HG03097 (cell line): ENCODE results near the gene CCSAP.
A peak's percentile ranks its signal among the peaks of the same experiment; 100 is the strongest.
"Not testable (repeated sequence)": the region's sequence is repeated elsewhere in the genome, so short reads cannot be mapped to it uniquely, and the experiment has no call there.

ENCODE experiments used
- ATAC-seq: cut with Tn5 transposase; IDR thresholded peaks from one replicate; pipeline ENCODE4 v1.9.1; 2021; ENCODE audit not compliant: unreplicated experiment, low FRiP score

CCSAP gene

DNA sequence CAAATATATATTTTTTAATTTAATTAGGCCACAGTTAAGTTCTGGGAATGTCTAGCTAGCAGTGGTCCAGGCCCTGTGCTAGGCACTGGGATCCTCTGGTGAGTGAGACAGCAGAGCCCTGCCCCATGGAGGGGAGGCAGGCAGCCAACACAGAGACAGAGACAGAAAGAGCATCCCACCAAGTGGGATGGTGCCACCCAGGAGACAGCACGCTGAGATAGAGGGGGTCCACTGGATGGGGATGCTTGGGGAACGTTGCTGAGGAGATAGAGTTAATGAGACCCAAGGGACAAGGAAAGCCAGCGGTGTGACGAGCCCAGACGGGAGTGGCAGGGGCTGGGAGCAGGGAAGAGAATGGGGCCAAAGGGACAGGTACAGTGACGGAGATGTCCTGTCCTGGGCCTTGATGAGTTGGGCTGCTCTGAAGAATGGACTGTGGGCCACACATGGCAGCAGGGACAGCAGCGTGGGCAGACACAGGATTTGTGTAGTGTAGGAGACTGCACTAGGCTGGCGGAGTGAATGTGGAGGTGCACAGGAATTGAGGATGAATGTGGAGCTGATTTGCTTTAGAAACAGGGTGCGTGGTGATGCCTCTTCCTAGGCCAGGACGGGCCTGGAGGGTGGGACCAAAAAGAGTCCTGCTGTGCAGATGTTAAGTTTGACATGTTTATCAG lies 49.2 kb downstream of the CCSAP start:
- ATAC-seq: no peak

DNA sequence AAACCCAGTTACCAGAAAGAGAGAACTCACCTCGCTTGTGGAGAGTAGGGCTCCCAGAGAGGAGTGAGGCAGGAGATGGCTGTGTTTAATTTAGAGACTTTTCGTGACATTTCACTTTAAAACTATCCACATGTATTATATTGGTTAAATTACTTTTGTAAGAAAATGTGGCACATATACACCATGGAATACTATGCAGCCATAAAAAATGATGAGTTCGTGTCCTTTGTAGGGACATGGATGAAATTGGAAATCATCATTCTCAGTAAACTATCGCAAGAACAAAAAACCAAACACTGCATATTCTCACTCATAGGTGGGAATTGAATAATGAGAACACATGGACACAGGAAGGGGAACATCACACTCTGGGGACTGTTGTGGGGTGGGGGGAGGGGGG lies 51.2 kb downstream of the CCSAP start:
- ATAC-seq: not testable (repeated sequence)

DNA sequence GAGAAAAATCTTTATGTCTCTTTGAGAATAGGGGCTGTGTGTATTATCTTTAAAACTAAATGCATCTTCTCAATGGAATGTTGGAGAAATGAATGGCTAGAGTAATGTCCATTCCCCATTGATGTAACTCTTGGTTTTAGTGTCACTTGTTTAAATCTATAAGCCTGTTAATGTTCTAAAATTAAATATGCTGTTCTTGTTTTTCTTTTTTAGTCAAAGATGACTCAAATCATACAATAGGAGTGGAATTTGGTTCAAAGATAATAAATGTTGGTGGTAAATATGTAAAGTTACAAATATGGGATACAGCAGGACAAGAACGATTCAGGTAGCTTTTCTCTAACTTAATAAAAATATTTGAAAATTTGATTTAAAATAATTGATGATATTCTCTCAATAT lies 54.3 kb downstream of the CCSAP start:
- ATAC-seq: no peak

DNA sequence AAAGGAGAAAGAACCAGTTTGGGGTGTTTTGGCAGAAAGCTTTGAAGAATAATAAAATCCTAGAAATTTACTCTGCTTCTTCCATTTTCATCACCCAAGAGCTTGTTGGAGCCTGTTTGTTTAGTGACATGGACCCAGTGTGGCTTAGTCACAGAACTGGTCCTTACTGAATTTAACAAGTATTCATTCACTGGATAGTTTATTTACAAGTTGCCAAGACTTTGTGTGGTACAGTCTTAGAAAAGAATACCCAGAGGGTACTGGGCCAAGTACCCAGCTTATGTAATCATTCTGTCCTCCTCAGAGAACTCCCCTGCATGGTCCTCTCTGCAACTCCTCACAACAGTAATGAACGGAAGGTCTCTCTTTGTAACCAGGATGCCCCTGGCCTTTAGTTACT lies 55.6 kb downstream of the CCSAP start:
- no peak for ATAC-seq

DNA sequence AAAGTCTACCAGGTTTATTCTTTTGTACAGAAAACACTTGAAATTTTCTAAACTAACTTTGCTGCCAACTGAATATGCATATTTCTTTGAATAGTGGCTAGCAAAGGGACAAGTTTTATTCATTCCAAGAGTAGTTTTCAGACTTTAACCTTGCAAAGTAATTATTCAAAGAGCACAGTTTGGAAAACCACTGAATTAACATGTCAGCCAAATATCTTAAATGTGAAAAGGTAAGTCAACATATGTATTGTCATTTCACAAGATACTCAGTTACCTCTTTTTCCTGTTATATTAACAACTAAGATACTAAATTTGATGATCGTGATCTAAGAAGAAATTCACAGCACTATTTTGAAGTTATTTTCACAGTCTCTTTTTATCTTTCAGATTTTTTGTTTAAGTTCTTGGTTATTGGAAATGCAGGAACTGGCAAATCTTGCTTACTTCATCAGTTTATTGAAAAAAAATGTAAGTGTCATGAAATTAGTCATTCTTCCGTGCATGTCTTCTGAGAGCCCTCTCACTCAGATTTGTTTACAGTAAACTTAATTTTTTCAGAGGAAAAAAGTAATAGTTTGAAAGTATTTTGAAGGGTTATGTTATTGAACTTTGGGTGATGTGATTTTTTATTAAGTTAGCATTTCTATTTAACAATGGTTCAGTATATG lies 56.6 kb downstream of the CCSAP start:
- ATAC-seq: no peak

DNA sequence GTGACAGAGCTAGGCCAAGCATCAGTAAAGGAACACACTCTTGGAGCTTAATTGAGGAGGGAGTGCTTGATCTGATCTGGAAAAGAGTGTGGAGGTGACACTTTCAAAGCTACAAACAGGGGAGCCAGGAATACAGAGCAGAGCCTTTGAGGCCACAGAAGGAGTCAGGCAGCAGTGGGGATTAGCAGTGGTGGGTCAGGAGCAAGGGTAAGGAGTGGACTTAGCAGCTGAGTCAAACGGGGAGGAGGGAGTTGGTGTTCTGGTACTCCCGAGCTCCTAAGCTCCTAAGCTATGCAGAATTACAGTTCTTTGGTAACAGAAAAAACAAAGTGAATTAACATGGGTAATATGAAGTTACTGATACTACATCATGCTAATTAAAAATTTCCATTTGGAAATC lies 57.4 kb downstream of the CCSAP start:
- ATAC-seq: no peak

DNA sequence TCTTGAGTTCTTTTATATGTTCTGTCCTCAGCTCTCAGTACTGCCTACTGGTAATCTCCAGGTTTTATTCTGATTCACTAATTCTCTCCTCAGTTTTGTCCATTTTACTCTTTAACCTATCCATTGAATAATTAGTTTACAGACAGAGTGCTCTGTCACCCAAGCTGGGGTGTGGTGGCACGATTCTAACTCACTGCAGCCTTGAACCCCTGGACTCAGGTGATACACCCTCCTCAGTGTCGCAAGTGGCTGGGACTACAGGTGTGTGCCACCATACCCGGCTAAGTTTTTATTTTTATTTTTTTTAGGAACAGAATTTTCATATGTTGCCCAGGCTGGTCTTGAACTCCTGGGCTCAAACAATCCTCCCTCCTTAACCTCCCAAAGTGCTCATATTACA lies 58.0 kb downstream of the CCSAP start:
- no peak for ATAC-seq

DNA sequence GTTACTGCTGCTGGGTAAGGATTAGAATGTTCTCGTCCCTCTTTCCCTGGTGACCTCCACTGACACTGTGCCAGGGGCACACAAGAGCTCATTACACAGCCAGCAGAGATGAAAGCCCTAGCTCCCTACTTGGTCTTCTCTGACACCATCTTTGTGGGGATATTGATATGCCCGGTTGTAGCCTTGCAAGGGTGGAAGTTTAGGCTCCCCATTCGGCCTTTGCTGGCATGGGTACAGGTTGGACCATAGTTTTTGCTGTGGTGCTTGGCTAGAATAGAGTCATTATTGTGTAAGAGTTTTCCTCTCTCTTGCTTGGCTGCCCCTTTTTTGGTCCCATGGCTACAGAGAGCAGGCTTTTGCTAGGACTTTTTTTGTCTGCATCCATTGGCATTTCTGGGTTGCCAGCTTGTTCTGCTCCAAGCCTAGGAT lies 59.6 kb downstream of the CCSAP start:
- no peak for ATAC-seq

DNA sequence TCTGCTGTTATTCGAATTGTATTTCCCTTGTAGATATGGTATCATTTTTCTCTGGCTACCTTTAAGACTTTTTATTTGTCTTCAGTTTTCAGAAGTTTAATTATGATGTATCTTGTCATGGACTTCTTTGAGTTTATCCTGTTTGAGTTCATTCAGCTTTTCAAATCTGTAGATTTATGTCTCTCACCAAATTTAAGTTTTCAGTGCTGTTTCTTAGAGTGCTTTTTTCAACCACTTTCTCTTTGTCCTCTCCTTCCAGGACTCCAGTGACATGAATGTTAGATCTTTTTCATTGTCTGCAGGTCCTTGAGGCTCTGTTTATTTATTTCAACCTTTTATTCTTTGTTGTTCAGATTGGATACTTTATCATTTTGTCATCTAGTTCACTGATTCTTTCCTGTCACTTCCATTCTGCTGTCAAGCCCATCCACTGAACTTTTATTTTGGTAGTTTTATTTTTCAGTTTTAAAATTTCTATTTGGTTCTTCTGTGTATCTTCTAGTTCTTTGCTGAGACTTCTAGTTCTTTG lies 60.5 kb downstream of the CCSAP start:
- no peak for ATAC-seq

DNA sequence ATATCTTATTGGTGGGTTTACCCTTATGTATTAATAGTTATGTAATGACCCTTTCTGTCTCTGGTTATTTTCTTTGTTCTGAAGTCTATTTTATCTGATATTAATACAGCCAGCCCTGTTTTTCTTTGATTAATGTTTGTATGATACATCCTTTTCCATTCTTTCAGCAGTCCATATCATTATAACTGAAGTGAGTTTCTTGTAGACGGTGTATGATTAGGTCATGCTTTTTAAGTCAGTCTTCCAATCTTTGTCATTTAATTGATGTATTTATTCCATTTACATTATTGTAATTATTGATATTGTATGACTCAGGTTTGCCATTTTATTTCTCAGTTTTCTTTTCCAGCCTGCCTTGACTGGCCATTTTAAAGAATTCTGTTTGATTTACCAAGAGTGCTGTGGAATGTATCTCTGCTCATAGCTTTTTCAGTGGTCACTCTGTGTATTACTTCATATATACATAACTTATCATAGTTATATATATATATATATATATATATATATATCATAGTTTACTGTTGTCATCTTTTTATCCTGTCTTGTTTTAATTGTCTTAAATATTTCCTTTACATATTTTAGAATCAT lies 61.4 kb downstream of the CCSAP start:
- no peak for ATAC-seq

DNA sequence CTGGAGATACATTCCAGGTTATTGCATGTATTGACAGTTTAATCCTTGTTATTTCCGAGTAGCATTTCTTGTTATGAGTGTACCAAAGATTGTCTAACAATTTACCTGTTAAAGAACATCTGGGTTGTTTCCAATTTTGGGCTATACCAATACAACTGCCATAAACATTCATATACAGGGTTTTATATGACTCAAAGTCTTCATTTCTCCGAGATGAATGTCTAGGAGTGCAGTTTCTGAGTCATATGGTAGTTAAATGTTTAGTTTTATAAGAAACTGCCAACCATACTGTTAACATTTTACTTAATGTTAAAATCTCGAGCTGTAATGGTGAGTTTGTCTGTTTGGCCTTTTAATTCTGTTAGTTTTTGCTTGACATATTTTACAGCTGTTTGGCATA lies 61.9 kb downstream of the CCSAP start:
- no peak for ATAC-seq

DNA sequence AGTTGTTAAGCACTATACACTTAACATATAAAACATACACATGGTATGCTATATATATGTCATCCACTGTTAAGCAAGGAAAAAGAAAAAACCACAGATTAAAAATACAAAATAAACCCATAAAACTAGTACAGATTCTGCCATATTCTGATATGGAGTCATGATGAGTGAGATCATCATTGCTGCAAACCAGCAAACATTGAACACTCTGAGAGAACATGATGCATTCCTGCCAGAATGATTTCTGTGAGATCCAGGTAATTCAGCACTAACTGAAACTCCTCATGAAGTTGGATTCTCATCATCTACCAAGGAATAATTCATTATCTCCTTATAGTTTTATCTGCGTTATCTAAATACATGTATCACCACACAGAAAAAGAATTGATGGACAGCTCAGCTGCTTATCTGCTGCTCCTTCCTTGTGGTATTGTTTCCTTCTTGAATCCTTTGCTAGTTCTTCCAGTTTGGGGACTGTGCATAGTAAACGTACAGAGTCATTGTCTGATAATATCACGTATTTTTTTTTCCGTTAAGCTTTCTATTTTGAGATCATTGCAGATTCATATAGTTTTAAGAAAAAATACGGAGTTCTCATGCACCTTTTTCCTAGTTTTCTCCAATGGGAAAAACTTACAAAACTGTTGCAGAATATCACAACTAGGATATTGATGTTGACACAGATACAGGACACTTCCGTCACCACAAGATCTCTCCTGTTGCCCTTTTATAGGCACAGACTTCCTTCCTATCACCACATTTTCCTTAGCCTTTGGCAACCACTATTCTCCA lies 62.6 kb downstream of the CCSAP start:
- ATAC-seq: no peak

DNA sequence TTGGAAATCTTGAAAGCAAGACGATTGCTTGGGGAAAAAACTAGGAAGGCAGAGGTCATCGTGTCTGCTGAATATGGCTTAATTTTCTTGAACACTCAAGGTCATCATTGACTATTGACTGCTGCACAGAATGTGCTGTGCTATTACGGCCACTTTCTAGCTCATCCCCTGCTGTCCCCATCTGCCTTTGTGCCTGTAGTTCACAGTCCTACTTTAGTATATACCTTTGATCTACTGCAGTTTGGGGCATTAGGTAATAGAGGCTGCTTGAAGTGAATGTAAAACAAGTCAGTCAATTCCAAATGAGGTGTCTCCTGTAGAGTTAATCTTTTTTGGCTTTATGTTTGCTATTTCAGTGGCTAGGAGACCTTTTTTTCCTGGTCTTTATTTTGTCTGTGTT lies 63.6 kb downstream of the CCSAP start:
- no peak for ATAC-seq

DNA sequence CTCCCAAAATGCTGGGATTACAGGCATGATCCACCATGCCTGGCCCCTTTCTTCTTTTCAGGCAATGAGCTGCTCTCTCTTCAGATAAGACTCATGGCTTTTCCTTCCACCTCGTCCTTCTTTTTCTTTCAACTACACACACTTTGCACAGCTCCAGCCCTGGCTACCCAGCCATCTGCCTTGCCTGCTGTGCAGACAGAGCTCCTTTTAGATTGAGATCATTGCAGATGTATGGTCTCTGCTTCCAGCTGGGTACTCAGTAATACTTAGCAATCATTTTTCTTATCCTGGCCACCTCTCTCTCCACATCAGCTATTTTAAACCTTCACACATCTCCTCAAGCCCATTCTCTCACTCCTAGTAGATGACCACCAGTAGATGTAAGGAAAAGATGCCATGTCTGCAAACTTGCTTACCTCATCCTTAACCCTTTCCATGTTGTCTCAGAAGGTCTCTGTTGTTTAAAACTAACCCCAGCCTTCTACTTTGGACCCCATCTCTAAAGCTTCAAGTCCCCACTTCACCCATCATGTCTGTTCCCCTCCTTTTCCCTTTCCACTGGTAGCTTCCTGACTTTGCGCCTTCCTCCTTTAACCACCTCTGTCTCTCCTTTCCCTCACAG lies 64.6 kb downstream of the CCSAP start:
- no peak for ATAC-seq

DNA sequence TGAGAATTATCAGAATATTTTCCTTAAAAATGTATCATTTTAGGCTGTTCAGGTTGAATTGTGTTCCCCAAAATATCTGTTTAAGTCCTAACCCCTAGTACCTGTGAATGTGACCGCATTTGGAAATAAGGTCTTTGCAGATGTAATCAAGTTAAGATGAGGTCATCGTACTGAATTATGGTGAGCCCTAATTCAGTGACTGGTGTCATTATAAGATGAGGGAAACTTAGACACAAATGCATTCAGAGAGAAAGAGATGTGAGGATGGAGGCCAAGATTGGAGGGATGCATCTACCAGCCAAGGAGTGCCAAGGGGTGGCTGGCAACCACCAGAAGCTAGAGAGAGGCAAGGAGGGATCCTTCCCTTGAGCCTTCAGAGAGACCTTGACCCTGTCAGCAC lies 67.8 kb downstream of the CCSAP start:
- no peak for ATAC-seq

DNA sequence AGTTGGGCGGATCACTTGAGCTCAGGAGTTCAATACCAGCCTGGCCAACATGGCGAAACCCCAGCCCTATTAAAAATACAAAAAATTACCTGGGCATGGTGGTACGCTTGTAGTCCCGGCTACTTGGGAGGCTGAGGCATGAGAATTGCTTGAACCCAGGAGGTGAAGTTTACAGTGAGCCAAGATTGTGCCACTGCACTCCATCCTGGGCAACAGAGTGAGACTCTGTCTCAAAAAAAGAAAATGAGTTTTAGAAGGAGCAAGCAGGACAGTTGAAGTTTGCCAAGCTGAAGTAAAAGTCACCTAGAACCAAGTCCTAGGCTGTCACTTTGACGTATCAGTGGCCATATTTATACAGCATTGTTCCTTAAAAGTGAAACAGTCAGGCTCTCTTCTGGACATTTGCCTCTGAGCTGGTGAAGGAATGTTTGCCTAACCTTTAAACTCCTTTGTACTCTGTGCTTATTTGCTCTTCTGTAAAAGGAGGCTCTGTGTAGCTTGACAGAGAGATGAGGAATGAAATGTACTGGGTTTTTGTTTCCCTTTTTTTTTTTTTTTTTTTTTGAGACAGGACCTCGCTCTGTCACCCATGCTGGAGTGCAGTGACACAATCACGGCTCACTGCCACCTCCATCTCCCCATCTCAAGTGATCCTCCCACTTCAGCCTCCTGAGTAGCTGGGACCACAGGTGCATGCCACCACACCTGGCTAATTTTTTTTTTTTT lies 69.2 kb downstream of the CCSAP start:
- ATAC-seq: no peak

DNA sequence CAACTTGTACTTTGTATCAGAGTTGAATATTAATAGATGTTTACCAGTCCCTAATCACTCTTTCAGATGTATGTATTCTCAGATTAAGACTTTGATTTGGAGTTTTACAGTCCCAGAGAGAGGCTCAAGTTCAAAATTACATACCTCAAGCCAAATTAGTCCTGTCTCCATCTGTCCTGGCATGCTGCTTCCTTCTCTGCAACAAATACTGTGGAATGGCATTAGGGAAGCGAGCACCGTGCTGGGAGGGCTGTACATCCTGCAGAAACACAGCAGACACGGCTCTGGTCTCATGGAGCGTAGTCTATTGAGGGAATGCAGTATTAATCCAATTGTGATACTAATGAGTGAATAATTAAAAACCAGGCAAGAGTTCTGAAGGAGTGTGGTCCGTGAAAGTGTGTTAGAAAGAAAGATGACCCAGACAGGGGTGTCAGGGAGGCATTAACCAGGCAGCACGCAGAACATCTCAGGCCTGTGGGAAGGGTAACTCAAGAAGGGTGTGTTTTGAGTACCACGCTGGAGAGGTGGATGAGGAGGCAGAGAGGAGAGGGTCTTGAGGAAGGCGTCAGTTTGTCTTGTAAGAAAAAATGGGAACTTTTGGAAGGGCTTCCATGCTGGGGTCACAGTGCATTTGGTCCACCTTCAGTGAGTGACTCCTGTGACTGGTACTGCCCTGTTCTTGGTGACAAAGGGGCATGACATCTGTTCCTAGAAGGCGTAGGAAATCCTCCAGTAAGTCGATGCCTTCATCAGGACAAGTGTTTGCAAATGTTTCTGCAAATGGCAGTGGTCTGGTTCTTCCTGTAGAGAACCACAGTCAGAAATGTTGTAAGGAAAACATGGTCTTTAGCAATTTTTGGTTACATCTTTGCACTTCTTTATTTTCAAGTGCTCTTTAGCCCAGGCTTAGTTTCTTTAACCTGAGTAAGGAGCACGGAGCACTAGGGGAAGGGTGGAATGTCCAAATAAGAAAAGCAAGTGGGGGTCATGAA lies 70.4 kb downstream of the CCSAP start:
- ATAC-seq: no peak

DNA sequence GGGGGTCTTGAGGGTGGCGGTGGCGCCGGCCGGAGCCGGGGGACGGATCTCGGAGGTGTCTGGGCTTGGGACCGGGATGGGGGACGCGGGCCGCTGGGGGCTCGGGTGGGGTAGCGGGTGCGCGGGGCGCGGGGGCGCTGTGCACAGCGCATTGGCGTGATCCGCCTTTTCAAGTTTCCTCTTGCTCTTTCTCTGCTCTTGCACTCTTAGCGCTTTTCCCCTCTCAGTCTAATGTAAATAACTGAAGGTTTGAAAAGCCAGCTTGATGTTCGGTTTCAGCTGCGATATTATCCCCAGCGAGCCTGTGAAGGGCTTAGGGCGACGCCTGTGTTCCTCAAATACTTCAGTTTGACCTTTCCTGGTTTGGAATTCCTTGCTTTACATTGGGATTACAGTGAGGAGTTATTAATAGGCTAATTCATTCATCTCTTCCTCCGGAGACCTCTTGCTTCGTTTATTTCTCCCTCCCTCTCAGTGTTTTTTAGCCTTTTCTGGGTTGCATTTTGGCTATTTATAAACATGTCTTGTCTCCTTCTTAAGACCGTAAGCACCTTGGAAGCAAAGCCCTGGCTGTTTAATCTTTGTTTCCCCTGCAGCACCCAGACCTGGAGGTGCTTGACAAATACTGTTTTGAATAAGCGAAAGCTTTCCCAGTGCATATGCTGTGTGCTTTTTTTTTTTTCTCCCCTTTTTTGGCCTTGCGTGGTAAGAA lies 71.2 kb downstream of the CCSAP start:
- ATAC-seq: peak; percentile 36
